CD8-positive, alpha-beta memory T cell (primary cell): Measurements from ENCODE around the gene ARHGEF28. TPM values are rescaled to one million over a fixed set of nuclear protein-coding genes. Genes with fewer than 3 reads are reported as not detected.

Experiments used
- CTCF ChIA-PET: fragments of 350-600 bp; sonication (Branson Sonifier 250); formaldehyde crosslinking; loops from one replicate; lab custom pipeline; 2021; ENCODE audit warnings: antibody characterized with exemption; lab: Charles Lee
- POLR2A ChIA-PET: fragments of 350-600 bp; sonication (Branson Sonifier 250); formaldehyde crosslinking; loops from one replicate; lab custom pipeline; 2021; ENCODE audit warnings: antibody characterized with exemption; lab: Charles Lee
- DNase-seq, 5 donors: peaks; one replicate each; pipeline versions ENCODE4 v3.0.0 to v3.0.0-alpha.2; 2020 to 2022; ENCODE audit warnings: mixed read lengths in 1 of 5
- H3K27ac ChIP-seq: one replicate; pipeline ENCODE4 v1.7.0; 2013; ENCODE audit warnings: low read depth, mild to moderate bottlenecking, low read length, moderate library complexity
- H3K27me3 ChIP-seq: 2 replicates; pipeline ENCODE4 v1.7.0; 2013; ENCODE audit warnings: low read length, mild to moderate bottlenecking; ENCODE audit not compliant: insufficient read depth, poor library complexity, severe bottlenecking
- H3K36me3 ChIP-seq: 2 replicates; pipeline ENCODE4 v1.7.0; 2013; ENCODE audit warnings: mild to moderate bottlenecking, low read length, moderate library complexity; ENCODE audit not compliant: insufficient read depth
- H3K4me1 ChIP-seq: 2 replicates; pipeline ENCODE4 v1.7.0; 2013; ENCODE audit warnings: mild to moderate bottlenecking, low read length, moderate library complexity; ENCODE audit not compliant: insufficient read depth
- H3K4me3 ChIP-seq: 2 replicates; pipeline ENCODE4 v1.7.0; 2013; ENCODE audit warnings: mild to moderate bottlenecking, low read length
- H3K9me3 ChIP-seq: 2 replicates; pipeline ENCODE4 v1.7.0; 2013; ENCODE audit warnings: mild to moderate bottlenecking, low read length
- H3K27ac Mint-ChIP-seq, 8 donors: one replicate each; pipeline ENCODE4 v1.8.0; 2020 to 2021; ENCODE audit warnings: mixed read lengths in 8 of 8, mild to moderate bottlenecking in 6 of 8, inconsistent platforms in 3 of 8, moderate library complexity in 3 of 8
- H3K27me3 Mint-ChIP-seq, 2 donors: one replicate each; pipeline ENCODE4 v1.8.0; 2020 to 2021; ENCODE audit warnings: mixed read lengths in 2 of 2, mild to moderate bottlenecking in 1 of 2, moderate library complexity in 1 of 2
- H3K36me3 Mint-ChIP-seq, 3 donors: one replicate each; pipeline ENCODE4 v1.8.0; 2020 to 2021; ENCODE audit warnings: mixed read lengths in 3 of 3, inconsistent platforms in 1 of 3, mild to moderate bottlenecking in 1 of 3
- H3K4me1 Mint-ChIP-seq, 3 donors: one replicate each; pipeline ENCODE4 v1.8.0; 2020 to 2021; ENCODE audit warnings: mixed read lengths in 3 of 3, inconsistent platforms in 1 of 3, mild to moderate bottlenecking in 1 of 3
- H3K4me3 Mint-ChIP-seq, 7 donors: one replicate each; pipeline ENCODE4 v1.8.0; 2020 to 2021; ENCODE audit warnings: mixed read lengths in 7 of 7, mild to moderate bottlenecking in 6 of 7, moderate library complexity in 4 of 7, inconsistent platforms in 2 of 7
- H3K9me3 Mint-ChIP-seq, 5 donors: one replicate each; pipeline ENCODE4 v1.8.0; 2020 to 2022; ENCODE audit warnings: mixed read lengths in 5 of 5, mild to moderate bottlenecking in 3 of 5, moderate library complexity in 2 of 5, inconsistent platforms in 1 of 5
- polyA plus RNA-seq: library from polyadenylated mRNA; unstranded; fragments of 300-500 nt; fragmentation: Illumina TruSeq; gene quantifications from one replicate; pipeline ENCODE4 v1.2.3, GENCODE V29; 2021
- total RNA-seq, 2 experiments: library from RNA; stranded (reverse); gene quantifications; one replicate each; pipeline ENCODE4 v1.2.3, GENCODE V29; 2021

ARHGEF28 gene
- total and polyA plus RNA-seq, 3 experiments from 2014 or later, result 0.24 to 0.28 (median 0.27) TPM

DNA sequence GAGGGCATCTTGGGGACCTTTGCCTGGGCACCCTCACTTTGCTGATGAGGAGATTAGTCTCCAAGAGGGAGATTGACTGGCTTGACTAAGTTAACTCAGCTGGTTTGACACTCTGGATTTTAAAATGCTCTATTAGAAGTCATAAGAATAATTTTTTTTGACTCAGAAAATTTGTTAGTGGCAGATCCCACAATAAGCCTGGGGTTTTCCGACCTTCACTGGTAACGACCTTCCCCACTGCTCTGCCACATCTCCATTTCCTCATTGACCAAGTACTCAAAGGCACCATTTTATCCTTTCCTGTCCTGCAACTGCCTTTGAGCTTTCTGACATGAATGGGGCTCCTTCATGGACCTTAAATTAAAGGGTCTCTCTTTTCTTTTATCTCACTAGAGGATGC lies 67.0 kb downstream of the ARHGEF28 start:
- Mint-ChIP-seq H3K36me3 (peaks cover 0 to 3% (median 0%) of the 10 kb centered on the region in 3 donors), H3K4me3 (no peak overlapping the region), H3K9me3 (no peaks in the 10 kb centered on the region), H3K4me1 (peaks cover 19 to 32% (median 29%) of the 10 kb centered on the region in 3 donors), H3K27ac (peak overlapping the region in 4 of 8 donors; percentile 1 to 70 (median 44)), H3K27me3 (peaks cover 0 to 6% of the 10 kb centered on the region in 2 donors)
- no peaks in the 10 kb centered on the region for H3K36me3 ChIP-seq
- ChIA-PET POLR2A (no interaction called here), CTCF (interaction anchor here (1.4 kb wide), 1 partner anchor 13 kb away, joined by 3 read pairs; no protein-coding TSS in a partner anchor)
- H3K4me3 ChIP-seq, result no peak overlapping the region
- peaks cover 10% of the 10 kb centered on the region for H3K4me1 ChIP-seq
- H3K9me3 ChIP-seq, result no peaks in the 10 kb centered on the region
- DNase-seq, result no peak
- no peaks in the 10 kb centered on the region for H3K27me3 ChIP-seq
- no peak overlapping the region for H3K27ac ChIP-seq

DNA sequence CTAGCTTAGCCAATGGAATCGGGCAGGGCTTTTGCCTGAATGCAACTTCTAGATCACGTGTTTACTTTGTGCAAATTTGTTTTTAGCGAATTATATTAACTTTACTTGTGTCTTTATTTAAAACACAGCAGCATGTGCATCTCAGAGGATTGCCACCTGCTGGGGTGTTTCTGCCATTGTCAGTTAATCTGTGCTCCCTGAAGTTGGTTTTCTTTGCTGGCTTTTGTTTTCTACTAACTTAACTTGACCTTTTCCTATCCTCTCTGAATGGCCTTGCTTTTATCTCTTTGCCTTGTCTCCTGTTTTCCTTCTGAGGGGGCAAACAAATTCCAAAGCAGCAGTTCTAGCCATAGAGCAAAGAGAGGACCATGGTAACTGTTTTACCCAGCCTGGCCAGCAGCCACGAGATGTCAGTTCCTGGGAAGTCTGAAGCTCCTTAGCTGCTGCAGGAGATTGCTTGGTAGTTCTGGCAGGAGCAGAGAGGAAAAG lies 67.6 kb downstream of the ARHGEF28 start:
- no peak for DNase-seq
- H3K9me3 ChIP-seq, result no peaks in the 10 kb centered on the region
- no peak overlapping the region for H3K4me3 ChIP-seq
- POLR2A ChIA-PET, result no interaction called here
- H3K36me3 Mint-ChIP-seq, result peaks cover 0 to 3% (median 0%) of the 10 kb centered on the region in 3 donors
- H3K36me3 ChIP-seq, result no peaks in the 10 kb centered on the region
- peak overlapping the region in 6 of 8 donors; percentile 36 to 77 (median 63) for H3K27ac Mint-ChIP-seq
- CTCF ChIA-PET, result interaction anchor here (1.2 to 1.4 kb wide), 2 partner anchors 13 to 27 kb away, joined by 3 to 5 read pairs; no protein-coding TSS in a partner anchor
- peaks cover 4 to 6% of the 10 kb centered on the region in 2 donors for H3K27me3 Mint-ChIP-seq
- peaks cover 10% of the 10 kb centered on the region for H3K4me1 ChIP-seq
- H3K27ac ChIP-seq, result peak overlapping the region; percentile 13
- H3K4me3 Mint-ChIP-seq, result peak overlapping the region in 5 of 7 donors; percentile 7 to 52 (median 29)
- no peaks in the 10 kb centered on the region for H3K27me3 ChIP-seq
- peaks cover 19 to 32% (median 29%) of the 10 kb centered on the region in 3 donors for H3K4me1 Mint-ChIP-seq
- H3K9me3 Mint-ChIP-seq, result no peaks in the 10 kb centered on the region

DNA sequence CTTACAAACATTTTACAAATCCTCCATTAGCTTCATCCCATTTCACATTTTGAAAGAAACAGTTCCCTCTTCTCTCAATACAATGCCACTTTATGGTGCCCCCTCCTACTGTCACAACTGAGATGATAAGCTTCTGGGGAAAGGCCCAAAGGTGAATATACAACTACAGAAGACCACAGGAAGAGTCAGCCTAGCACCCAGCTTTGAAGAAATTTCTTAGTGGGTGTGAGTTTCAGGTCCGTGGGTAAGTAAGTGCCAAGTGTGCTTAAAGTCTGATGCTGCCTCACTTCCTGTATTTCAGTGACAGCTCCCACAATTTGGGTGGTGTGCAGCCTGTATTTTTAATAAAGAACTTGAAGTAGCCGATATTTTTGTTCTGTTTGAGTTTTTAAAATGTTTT lies 68.1 kb downstream of the ARHGEF28 start:
- no peaks in the 10 kb centered on the region for H3K27me3 ChIP-seq
- peaks cover 19 to 32% (median 29%) of the 10 kb centered on the region in 3 donors for H3K4me1 Mint-ChIP-seq
- H3K4me1 ChIP-seq, result peaks cover 10% of the 10 kb centered on the region
- DNase-seq, result peak in 1 of 5 donors; percentile 21
- H3K4me3 ChIP-seq, result no peak overlapping the region
- peak overlapping the region in 6 of 7 donors; percentile 5 to 52 (median 19) for H3K4me3 Mint-ChIP-seq
- peak overlapping the region in 5 of 8 donors; percentile 36 to 77 (median 61) for H3K27ac Mint-ChIP-seq
- no peaks in the 10 kb centered on the region for H3K36me3 ChIP-seq
- H3K27me3 Mint-ChIP-seq, result peaks cover 6% of the 10 kb centered on the region in 2 donors
- peaks cover 0 to 3% (median 0%) of the 10 kb centered on the region in 3 donors for H3K36me3 Mint-ChIP-seq
- H3K27ac ChIP-seq, result peak overlapping the region; percentile 13
- H3K9me3 Mint-ChIP-seq, result no peaks in the 10 kb centered on the region
- CTCF ChIA-PET, result interaction anchor here (1.2 to 1.4 kb wide), 2 partner anchors 12 to 27 kb away, joined by 3 to 5 read pairs; no protein-coding TSS in a partner anchor
- POLR2A ChIA-PET, result no interaction called here
- H3K9me3 ChIP-seq, result no peaks in the 10 kb centered on the region

DNA sequence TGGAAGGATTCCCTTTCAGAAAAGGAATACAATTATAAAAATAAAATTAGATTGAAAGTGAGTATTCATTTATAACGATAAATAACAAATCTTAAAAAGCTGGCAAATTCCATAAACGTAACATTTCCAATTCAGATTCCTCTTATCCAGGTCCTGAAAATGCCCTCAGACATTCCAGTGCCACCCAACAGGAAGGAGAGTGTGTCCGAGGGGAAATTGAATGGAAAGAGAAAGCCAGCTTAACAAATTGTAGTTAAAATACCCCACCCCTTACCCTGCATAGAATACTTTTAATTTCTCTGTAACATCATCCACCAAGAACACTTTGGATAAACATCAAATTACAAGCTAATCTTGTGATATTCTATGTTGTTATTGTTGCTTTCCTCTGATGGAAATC lies 72.0 kb downstream of the ARHGEF28 start:
- CTCF ChIA-PET, result no interaction called here

DNA sequence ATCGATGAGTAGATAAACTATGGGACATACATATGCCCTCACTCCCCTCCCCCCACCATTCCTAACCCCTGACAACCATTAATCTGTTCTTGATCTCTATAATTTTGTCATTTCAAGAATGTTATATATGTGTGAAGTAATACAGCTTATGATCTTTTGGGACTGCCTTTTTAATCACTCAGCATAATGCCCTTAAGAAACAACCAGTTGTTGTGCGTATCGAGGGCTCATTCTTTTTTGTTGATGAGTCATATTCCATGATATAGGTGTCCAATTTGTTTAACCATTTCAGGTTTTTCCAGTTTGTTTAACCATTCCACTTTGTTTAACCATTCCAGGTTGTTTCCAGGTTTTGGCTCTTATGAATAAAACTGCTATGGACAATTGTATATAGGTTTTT lies 75.6 kb downstream of the ARHGEF28 start:
- Mint-ChIP-seq H3K36me3 (no peaks in the 10 kb centered on the region), H3K4me1 (no peaks in the 10 kb centered on the region), H3K4me3 (no peak overlapping the region), H3K27ac (no peak overlapping the region), H3K27me3 (peaks cover 2 to 6% of the 10 kb centered on the region in 2 donors), H3K9me3 (no peaks in the 10 kb centered on the region)
- Histone ChIP-seq H3K36me3 (no peaks in the 10 kb centered on the region), H3K27ac (no peak overlapping the region), H3K4me3 (no peak overlapping the region), H3K27me3 (no peaks in the 10 kb centered on the region), H3K4me1 (no peaks in the 10 kb centered on the region), H3K9me3 (no peaks in the 10 kb centered on the region)
- CTCF ChIA-PET, result no interaction called here
- POLR2A ChIA-PET, result no interaction called here
- no peak for DNase-seq

More for the DNA sequence above, 72.0 kb downstream of the ARHGEF28 start:
- Mint-ChIP-seq H3K36me3 (peaks cover 0 to 3% (median 0%) of the 10 kb centered on the region in 3 donors), H3K4me3 (no peak overlapping the region), H3K4me1 (peaks cover 19 to 27% (median 20%) of the 10 kb centered on the region in 3 donors), H3K27me3 (peaks cover 6% of the 10 kb centered on the region in 2 donors), H3K9me3 (no peaks in the 10 kb centered on the region), H3K27ac (no peak overlapping the region)
- Histone ChIP-seq H3K4me1 (peaks cover 4% of the 10 kb centered on the region), H3K27ac (no peak overlapping the region), H3K4me3 (no peak overlapping the region), H3K27me3 (no peaks in the 10 kb centered on the region), H3K36me3 (no peaks in the 10 kb centered on the region), H3K9me3 (no peaks in the 10 kb centered on the region)
- POLR2A ChIA-PET, result no interaction called here
- DNase-seq, result no peak

DNA sequence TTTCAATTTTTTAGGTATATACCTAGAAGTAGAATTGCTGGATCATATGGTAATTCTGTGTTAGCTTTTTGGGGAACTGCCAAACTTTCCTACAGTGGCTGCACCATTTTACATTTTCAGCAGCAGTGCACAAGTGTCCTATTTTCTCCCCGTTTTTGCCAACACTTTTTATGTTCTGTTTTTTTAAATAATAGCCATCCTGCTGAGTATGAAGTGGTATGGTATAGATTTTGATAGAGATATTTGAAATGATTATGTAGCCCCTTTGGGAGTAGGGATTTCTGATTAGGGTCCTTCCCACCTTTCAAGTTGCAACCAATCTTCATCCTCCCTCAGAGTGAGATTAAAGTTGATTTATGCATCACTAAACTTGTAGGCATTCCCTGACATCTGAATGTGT lies 76.5 kb downstream of the ARHGEF28 start:
- H3K27ac Mint-ChIP-seq, result no peak overlapping the region
- H3K4me1 ChIP-seq, result no peaks in the 10 kb centered on the region
- H3K9me3 Mint-ChIP-seq, result no peaks in the 10 kb centered on the region
- H3K4me3 Mint-ChIP-seq, result no peak overlapping the region
- ChIA-PET POLR2A (no interaction called here), CTCF (no interaction called here)
- no peak for DNase-seq
- no peaks in the 10 kb centered on the region for H3K36me3 ChIP-seq
- H3K9me3 ChIP-seq, result no peaks in the 10 kb centered on the region
- H3K27ac ChIP-seq, result no peak overlapping the region
- H3K36me3 Mint-ChIP-seq, result no peaks in the 10 kb centered on the region
- H3K4me3 ChIP-seq, result no peak overlapping the region
- H3K4me1 Mint-ChIP-seq, result no peaks in the 10 kb centered on the region
- H3K27me3 Mint-ChIP-seq, result peaks cover 3 to 6% of the 10 kb centered on the region in 2 donors
- H3K27me3 ChIP-seq, result no peaks in the 10 kb centered on the region

DNA sequence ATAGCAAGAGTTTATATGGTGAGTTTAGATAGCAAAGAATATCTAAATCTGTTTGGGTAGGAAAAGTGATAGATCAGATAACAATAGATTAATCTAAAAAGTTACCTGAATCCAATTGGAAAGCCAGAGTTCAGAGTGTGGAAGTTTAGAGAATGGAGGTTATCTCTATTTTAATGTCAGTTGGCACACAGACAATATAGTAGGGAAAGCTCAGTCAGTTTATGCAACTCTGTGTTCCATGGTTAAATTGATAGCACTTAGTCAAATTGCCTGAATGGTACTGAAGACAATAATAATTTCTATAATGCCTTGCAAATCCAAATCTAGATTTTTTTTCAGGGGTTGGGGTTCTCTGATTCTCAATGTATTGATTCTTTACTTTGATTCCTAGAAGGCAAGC lies 77.0 kb downstream of the ARHGEF28 start:
- H3K36me3 Mint-ChIP-seq, result no peaks in the 10 kb centered on the region
- POLR2A ChIA-PET, result no interaction called here
- Histone ChIP-seq H3K27me3 (no peaks in the 10 kb centered on the region), H3K4me1 (no peaks in the 10 kb centered on the region), H3K9me3 (no peaks in the 10 kb centered on the region), H3K27ac (no peak overlapping the region), H3K36me3 (no peaks in the 10 kb centered on the region), H3K4me3 (no peak overlapping the region)
- no peaks in the 10 kb centered on the region for H3K9me3 Mint-ChIP-seq
- H3K27me3 Mint-ChIP-seq, result peaks cover 3 to 6% of the 10 kb centered on the region in 2 donors
- CTCF ChIA-PET, result no interaction called here
- DNase-seq, result no peak
- no peaks in the 10 kb centered on the region for H3K4me1 Mint-ChIP-seq
- no peak overlapping the region for H3K4me3 Mint-ChIP-seq
- H3K27ac Mint-ChIP-seq, result no peak overlapping the region

DNA sequence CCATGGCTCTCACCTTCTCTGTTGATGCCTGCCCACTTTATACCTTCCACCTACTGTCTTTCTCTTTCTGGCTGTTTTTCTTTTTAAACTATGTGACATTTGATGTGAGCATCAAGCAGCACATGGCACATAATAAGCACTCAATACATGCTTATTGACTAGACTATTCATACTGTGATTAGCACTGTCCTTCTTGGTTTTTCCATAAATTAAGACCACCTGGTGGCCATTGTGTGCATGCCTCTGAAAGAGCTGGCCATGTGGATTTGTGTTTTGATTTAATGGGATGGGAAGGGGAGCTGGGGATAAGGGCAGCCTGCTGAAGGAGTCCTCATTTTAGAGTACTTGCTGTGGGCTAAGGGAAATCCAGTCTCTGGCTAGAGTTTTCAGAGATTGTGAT lies 79.4 kb downstream of the ARHGEF28 start:
- H3K4me3 ChIP-seq, result no peak overlapping the region
- DNase-seq, result no peak
- Mint-ChIP-seq H3K36me3 (no peaks in the 10 kb centered on the region), H3K27ac (no peak overlapping the region), H3K27me3 (peaks cover 0 to 3% of the 10 kb centered on the region in 2 donors), H3K4me3 (no peak overlapping the region), H3K4me1 (no peaks in the 10 kb centered on the region), H3K9me3 (peaks cover 0 to 6% (median 2%) of the 10 kb centered on the region in 5 donors)
- no peaks in the 10 kb centered on the region for H3K36me3 ChIP-seq
- H3K27me3 ChIP-seq, result no peaks in the 10 kb centered on the region
- no peak overlapping the region for H3K27ac ChIP-seq
- CTCF ChIA-PET, result interaction anchor here (1.5 kb wide), 1 partner anchor 12 kb away, joined by 3 read pairs; no protein-coding TSS in a partner anchor
- H3K4me1 ChIP-seq, result no peaks in the 10 kb centered on the region
- no peaks in the 10 kb centered on the region for H3K9me3 ChIP-seq
- POLR2A ChIA-PET, result no interaction called here
